ENCODE measurements around the gene STRN3.

Gene STRN3

DNA sequence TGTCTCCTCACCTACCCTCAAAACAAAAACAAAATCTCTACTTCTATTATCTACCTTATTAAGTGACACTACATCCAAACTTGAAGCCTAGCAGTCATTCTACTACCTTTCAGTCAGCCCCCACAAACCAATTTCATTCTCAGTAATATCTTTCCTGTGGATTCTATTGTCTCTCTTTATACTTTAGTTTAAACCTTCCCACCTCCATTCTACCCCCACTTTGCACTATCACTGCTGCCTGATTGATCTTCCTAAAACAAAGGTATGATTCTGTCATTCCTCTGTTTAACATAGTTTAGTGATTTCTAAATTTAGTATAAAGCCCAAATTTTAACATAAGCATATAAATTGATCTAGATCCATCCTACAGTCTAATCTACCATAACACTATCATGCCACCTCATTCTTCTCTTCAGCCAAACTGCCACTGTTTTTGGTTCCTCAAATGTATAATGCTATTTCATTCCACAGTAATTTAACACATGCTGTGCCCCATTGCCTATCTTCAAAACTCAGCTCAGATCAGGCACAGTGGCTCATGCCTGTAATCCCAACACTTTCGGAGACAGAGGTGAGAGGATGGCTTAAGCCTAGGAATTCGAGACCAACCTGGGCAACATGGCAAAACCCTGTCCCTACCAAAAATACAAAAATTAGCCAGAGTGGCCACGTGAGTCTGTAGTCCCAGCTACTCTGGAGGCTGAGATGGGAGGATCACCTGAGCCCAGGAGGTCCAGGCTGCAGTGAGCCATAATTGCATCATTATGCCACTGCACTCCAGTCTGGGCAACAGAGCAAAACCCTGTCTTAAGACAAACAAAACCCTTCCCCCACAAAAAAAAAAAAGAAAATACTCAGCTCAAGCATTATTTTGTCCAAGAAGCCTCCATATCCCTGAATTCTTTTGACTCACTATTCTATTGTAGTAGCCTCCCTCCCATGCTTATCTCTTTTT, 3.1 kb upstream of the STRN3 start:
- Histone ChIP-seq H3K4me1 (ENCODE audit: low read depth, poor library complexity, severe bottlenecking) (peaks cover 8% of the 10 kb centered on the region), H2AFZ (ENCODE audit: low read depth) (no peak overlapping the region), H3K27me3 (ENCODE audit: insufficient read depth, low read depth) (no peaks in the 10 kb centered on the region), H3K4me3 (IDR thresholded peaks at IDR 0.05; ENCODE audit: insufficient read depth, low read depth, low read length) (no peak overlapping the region), H3K27ac (no peak overlapping the region), H3K36me3 (ENCODE audit: insufficient read depth) (no peaks in the 10 kb centered on the region), H3K9ac (no peak overlapping the region), H4K20me1 (ENCODE audit: insufficient read depth) (no peaks in the 10 kb centered on the region), H3K4me2 (no peak overlapping the region), H3K79me2 (ENCODE audit: insufficient read depth, low read depth) (peaks cover 13% of the 10 kb centered on the region)
- TF ChIP-seq, protein P1, sequence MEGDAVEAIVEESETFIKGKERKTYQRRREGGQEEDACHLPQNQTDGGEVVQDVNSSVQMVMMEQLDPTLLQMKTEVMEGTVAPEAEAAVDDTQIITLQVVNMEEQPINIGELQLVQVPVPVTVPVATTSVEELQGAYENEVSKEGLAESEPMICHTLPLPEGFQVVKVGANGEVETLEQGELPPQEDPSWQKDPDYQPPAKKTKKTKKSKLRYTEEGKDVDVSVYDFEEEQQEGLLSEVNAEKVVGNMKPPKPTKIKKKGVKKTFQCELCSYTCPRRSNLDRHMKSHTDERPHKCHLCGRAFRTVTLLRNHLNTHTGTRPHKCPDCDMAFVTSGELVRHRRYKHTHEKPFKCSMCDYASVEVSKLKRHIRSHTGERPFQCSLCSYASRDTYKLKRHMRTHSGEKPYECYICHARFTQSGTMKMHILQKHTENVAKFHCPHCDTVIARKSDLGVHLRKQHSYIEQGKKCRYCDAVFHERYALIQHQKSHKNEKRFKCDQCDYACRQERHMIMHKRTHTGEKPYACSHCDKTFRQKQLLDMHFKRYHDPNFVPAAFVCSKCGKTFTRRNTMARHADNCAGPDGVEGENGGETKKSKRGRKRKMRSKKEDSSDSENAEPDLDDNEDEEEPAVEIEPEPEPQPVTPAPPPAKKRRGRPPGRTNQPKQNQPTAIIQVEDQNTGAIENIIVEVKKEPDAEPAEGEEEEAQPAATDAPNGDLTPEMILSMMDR (conservative IDR thresholded peaks at IDR 0.05; ENCODE audit: low read depth, low read length) = no peak

DNA sequence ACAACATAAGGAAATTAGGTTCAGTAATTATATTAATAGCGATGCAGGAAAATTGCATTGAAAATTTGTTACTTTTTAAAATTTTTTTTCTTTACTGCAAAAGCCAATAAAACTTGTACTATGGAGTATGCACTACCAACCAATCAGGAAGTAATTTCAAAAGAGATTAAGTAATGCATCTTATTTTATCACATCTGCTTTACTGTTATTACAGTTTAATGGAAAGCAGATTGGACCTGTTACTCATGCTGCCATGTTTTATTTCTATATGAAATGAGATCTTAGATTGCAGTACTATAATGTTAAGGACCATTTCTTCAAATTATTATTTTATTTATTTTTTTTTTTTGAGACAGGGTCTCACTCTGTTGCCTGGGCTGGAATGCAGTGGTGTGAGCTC, 1.7 kb upstream of the STRN3 start:
- Histone ChIP-seq H3K4me3 (IDR thresholded peaks at IDR 0.05; ENCODE audit: insufficient read depth, low read depth, low read length) (no peak overlapping the region), H2AFZ (ENCODE audit: low read depth) (peak overlapping the region; percentile 70; the same call in 1 of the 2 replicates), H3K27me3 (ENCODE audit: insufficient read depth, low read depth) (no peaks in the 10 kb centered on the region), H3K36me3 (ENCODE audit: insufficient read depth) (no peaks in the 10 kb centered on the region), H3K4me2 (peak overlapping the region; percentile 40; the same call in 1 of the 2 replicates), H4K20me1 (ENCODE audit: insufficient read depth) (no peaks in the 10 kb centered on the region), H3K4me1 (ENCODE audit: low read depth, poor library complexity, severe bottlenecking) (peaks cover 20% of the 10 kb centered on the region), H3K27ac (peak overlapping the region; percentile 77; the same call in 1 of the 2 replicates), H3K9ac (peak overlapping the region; percentile 96; the same call in 1 of the 2 replicates), H3K79me2 (ENCODE audit: insufficient read depth, low read depth) (peaks cover 28% of the 10 kb centered on the region)
- TF ChIP-seq, protein P1 (conservative IDR thresholded peaks at IDR 0.05; ENCODE audit: low read depth, low read length) = no peak

- peaks cover 40% of the 10 kb centered on the region for H3K79me2 ChIP-seq (ENCODE audit: insufficient read depth, low read depth)
- peak overlapping the region; percentile 77 for H3K27ac ChIP-seq
These were observed 464 bp upstream of the STRN3 start for GRCh38 chr14:31026450-31027235.

More at GRCh38 chr14:31026450-31027235, 464 bp upstream of the STRN3 start:
- Histone ChIP-seq H3K27me3 (ENCODE audit: insufficient read depth, low read depth) (no peaks in the 10 kb centered on the region), H3K36me3 (ENCODE audit: insufficient read depth) (no peaks in the 10 kb centered on the region), H4K20me1 (ENCODE audit: insufficient read depth) (no peaks in the 10 kb centered on the region), H3K4me3 (IDR thresholded peaks at IDR 0.05; ENCODE audit: insufficient read depth, low read depth, low read length) (no peak overlapping the region), H3K4me1 (ENCODE audit: low read depth, poor library complexity, severe bottlenecking) (peaks cover 20% of the 10 kb centered on the region), H3K4me2 (peak overlapping the region; percentile 40), H3K9ac (peak overlapping the region; percentile 96), H2AFZ (ENCODE audit: low read depth) (peak overlapping the region; percentile 70)
- TF ChIP-seq, protein P1 (conservative IDR thresholded peaks at IDR 0.05; ENCODE audit: low read depth, low read length) = no peak
